IPS-15b (cell line): Measurements from ENCODE around the gene SEC24D.
"Not testable (repeated sequence)": the region's sequence is repeated elsewhere in the genome, so short reads cannot be mapped to it uniquely, and the experiment has no call there.

Experiments
- H3K27me3 ChIP-seq: one replicate; pipeline ENCODE4 v1.6.1; 2013; ENCODE audit warnings: low read length; ENCODE audit not compliant: control insufficient read depth, insufficient read depth
- H3K36me3 ChIP-seq: one replicate; pipeline ENCODE4 v1.6.1; 2013; ENCODE audit warnings: low read length; ENCODE audit not compliant: control insufficient read depth, insufficient read depth
- H3K4me1 ChIP-seq: one replicate; pipeline ENCODE4 v1.6.1; 2013; ENCODE audit warnings: mild to moderate bottlenecking, low read length; ENCODE audit not compliant: control insufficient read depth, insufficient read depth
- H3K4me3 ChIP-seq: one replicate; pipeline ENCODE4 v1.5.1; 2013; ENCODE audit warnings: low read depth, low read length
- H3K9ac ChIP-seq: one replicate; pipeline ENCODE4 v1.6.1; 2013; ENCODE audit warnings: low read depth, mild to moderate bottlenecking, low read length
- H3K9me3 ChIP-seq: one replicate; pipeline ENCODE4 v1.6.1; 2013; ENCODE audit warnings: mild to moderate bottlenecking, low read length; ENCODE audit not compliant: control insufficient read depth, insufficient read depth

SEC24D gene

DNA sequence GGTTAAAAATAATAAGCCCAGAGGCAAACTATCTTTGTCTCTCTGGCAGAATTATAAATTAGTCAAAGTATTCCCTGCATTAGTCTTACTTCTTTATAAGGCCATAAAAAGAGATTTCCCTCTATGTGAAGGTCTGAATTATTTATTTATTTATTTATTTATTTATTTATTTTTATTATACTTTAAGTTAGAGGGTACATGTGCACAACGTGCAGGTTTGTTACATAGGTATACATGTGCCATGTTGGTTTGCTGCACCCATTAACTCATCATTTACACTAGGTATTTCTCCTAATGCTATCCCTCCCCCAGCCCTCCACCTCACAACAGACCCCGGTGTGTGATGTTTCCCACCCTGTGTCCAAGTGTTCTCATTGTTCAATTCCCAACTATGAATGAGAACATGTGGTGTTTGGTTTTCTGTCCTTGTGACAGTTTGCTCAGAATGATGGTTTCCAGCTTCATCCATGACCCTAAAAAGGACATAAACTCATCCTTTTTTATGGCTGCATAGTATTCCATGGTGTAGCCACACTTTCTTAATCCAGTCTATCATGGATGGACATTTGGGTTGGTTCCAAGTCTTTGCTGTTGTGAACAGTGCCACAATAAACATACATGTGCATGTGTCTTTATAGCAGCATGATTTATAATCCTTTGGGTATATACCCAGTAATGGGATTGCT lies 58.8 kb downstream of the SEC24D start:
- not testable (repeated sequence) for H3K9me3 ChIP-seq, H3K9ac ChIP-seq, H3K36me3 ChIP-seq, H3K27me3 ChIP-seq, H3K4me3 ChIP-seq, H3K4me1 ChIP-seq

DNA sequence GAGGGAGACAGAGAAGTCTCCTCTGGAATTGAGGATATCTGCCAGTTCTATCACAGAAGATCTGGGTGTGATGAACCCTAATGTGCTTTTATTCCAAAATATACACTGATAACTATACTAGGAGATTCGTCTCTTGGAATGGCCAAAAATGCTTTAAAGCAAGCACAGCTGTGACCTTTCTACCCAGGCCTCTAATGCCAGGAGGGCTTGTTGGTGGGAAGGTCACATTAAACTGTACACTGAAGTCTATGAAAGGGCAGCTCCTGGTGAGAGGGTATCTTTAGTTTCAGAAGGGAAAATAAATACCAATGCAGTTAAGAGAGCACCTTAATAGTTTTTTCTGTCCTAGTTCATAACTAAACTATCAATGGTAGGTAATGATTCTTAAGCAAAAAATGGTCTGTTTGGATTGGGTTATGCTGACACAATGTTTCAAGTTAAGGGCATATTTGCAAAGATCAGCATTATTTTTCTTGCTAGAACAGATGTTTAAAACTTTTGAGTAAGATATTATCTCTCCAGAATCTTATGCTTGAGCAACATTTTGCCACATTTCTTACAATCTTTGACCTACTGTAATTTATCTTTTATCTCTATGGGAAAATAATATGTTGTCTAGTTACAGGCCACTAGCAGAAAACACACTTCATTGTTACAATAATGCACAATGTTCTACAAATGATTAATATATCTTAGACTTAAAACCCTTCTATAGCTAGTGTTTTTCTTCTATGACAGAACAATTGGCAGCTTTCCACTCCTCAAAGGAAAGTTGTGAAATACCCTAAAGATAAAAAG lies 59.6 kb downstream of the SEC24D start:
- peaks cover 6% of the 10 kb centered on the region for H3K4me1 ChIP-seq

DNA sequence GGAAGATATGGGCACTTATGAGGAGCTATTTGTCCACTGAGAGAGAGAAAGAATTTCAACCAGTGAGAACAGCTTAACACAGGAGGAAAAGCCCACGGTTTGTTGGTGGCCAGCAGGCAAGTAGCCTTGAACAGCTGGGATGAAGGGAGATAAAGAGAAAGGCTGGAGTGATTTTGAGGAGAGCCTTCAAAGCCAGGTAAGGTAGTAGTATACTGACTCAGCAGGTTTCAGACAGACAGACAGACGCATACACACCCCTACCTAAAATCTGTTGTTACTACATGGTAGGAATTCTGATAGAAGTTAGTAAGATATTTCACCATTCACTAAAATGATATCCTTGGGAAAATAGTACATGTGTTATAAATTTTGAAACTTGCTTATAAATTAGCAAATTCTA lies 60.5 kb downstream of the SEC24D start:
- Histone ChIP-seq H3K9me3 (no peaks in the 10 kb centered on the region), H3K4me3 (no peak overlapping the region), H3K4me1 (peaks cover 6% of the 10 kb centered on the region), H3K9ac (no peak overlapping the region), H3K36me3 (no peaks in the 10 kb centered on the region), H3K27me3 (no peaks in the 10 kb centered on the region)

More for the DNA sequence above, 59.6 kb downstream of the SEC24D start:
- Histone ChIP-seq H3K9me3 (no peaks in the 10 kb centered on the region), H3K9ac (no peak overlapping the region), H3K36me3 (no peaks in the 10 kb centered on the region), H3K4me3 (no peak overlapping the region), H3K27me3 (no peaks in the 10 kb centered on the region)

DNA sequence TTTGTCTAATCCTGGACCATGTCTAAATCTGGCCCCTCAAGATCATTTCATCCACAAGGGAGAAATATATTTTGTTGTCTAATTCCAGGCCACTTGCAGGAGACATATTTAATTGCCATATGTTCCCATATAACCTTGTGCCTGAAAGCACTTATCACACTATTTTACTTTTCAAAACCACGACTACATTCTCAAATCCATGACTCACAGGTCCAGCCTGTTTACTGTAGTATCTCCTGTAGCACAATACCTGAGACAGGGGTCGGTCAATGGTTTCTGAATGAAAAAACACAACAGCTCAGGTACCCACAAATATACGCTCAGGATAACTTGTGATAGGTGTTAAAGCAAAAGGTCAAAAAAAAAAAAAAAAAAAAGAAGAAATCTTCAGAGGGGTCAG lies 60.9 kb downstream of the SEC24D start:
- H3K27me3 ChIP-seq = no peaks in the 10 kb centered on the region
- no peak overlapping the region for H3K9ac ChIP-seq
- H3K9me3 ChIP-seq = no peaks in the 10 kb centered on the region
- no peak overlapping the region for H3K4me3 ChIP-seq
- H3K36me3 ChIP-seq = no peaks in the 10 kb centered on the region
- H3K4me1 ChIP-seq = peaks cover 6% of the 10 kb centered on the region

DNA sequence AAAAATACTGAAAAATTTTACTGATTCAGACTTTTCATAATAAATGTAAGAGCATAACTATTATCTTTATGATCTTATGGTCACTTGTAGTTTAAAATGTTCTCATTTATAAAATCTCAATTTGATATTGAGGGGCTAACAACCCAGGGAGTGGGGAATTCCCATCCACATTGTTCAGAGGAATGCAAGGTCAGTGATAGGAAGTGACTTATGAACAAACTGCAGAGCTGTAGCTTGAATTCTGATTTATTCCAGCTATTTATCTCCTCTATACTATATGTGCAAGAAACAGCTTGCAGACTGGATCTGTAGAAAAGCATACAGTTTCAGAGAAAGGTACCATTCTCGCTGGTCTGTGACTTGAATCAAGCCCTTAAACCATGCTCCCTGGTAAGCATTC lies 61.6 kb downstream of the SEC24D start:
- H3K4me1 ChIP-seq = peaks cover 6% of the 10 kb centered on the region
- no peak overlapping the region for H3K9ac ChIP-seq
- no peaks in the 10 kb centered on the region for H3K36me3 ChIP-seq
- H3K27me3 ChIP-seq = no peaks in the 10 kb centered on the region
- H3K4me3 ChIP-seq = no peak overlapping the region
- H3K9me3 ChIP-seq = no peaks in the 10 kb centered on the region

DNA sequence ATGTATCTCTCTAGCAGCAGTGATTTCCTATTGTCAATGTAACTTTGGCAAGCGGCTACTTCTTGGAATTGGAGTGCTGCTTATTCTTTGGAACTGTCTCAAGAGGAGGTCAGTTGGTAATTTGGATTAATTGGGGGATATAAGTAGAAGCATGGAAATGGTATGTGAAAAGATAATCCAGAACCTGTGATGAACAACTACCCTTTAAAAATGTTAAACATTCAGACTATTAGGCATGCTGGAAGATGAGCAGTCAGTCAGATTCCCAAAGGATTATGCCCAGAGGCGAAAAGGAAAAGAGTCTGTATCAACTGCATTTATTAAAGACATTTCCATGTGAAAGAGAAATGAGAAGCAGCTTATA lies 62.5 kb downstream of the SEC24D start:
- H3K27me3 ChIP-seq = no peaks in the 10 kb centered on the region
- H3K4me3 ChIP-seq = no peak overlapping the region
- H3K9ac ChIP-seq = no peak overlapping the region
- peaks cover 6% of the 10 kb centered on the region for H3K4me1 ChIP-seq
- H3K36me3 ChIP-seq = no peaks in the 10 kb centered on the region
- no peaks in the 10 kb centered on the region for H3K9me3 ChIP-seq

DNA sequence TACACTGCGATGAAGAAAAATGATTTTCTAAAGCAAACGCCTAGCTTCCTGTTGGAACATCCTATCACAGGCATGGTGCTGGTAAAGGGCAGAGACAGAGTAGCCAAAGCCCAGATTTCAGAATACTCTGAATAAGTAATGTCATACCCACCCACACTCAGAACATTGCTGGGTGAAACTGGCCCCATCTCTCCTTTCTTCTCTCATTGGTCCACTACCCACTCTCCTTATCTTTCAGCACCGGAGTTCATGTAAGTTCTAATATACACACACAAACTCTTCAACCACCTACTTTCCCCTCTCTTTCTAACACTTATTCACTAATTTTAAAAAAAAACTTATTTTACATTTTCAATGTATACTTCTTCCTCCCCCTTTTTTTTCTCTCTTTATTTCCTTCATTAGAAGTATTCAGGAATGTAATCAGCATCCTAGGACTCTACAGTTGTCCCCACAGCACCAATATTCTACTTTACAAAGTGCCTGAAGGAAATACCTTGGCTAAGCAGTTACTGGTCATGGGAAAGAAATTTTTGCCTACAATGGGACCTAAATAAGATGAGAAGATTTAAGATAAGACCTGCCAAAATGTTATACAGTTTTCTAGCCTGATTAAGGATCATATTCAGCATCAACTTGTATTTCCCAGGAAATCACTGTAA lies 63.0 kb downstream of the SEC24D start:
- H3K9ac ChIP-seq = no peak overlapping the region
- H3K36me3 ChIP-seq = no peaks in the 10 kb centered on the region
- H3K4me3 ChIP-seq = no peak overlapping the region

DNA sequence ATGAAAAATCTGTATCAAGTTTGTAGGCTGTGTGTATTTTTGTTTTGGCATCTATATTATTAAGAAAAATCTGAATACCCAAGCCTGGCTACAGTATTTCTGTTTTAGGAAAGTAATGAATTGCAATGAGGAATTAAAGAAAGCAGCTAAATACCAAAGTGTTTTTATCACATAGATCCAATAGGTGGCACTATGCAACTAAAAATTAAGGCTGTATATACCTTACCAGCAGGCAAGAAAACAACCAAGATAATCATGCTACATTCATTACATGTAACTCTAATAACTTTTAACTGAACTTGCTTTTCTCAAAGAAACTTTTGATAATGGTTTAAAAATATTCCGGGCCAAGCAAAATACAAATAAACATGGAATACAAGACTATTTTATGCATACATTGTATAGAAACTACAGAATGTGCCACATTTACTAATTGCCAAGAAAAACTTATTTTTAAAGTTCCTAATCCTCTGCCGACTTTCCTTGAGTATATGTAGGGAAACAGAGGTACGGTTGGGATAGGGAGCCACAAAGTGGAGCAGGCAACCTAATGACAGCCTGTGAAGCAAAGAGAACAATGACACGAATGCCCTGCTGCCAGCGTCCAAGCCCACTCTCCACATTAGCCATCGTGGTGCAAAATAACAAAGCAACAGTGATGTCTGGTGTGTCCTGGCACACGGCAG lies 63.7 kb downstream of the SEC24D start:
- peaks cover 6% of the 10 kb centered on the region for H3K4me1 ChIP-seq
- no peak overlapping the region for H3K9ac ChIP-seq
- H3K36me3 ChIP-seq = peaks cover under 1% of the 10 kb centered on the region
- H3K27me3 ChIP-seq = no peaks in the 10 kb centered on the region
- no peaks in the 10 kb centered on the region for H3K9me3 ChIP-seq
- no peak overlapping the region for H3K4me3 ChIP-seq

More for the DNA sequence above, 63.0 kb downstream of the SEC24D start:
- Histone ChIP-seq H3K4me1 (peaks cover 6% of the 10 kb centered on the region), H3K9me3 (no peaks in the 10 kb centered on the region), H3K27me3 (no peaks in the 10 kb centered on the region)

DNA sequence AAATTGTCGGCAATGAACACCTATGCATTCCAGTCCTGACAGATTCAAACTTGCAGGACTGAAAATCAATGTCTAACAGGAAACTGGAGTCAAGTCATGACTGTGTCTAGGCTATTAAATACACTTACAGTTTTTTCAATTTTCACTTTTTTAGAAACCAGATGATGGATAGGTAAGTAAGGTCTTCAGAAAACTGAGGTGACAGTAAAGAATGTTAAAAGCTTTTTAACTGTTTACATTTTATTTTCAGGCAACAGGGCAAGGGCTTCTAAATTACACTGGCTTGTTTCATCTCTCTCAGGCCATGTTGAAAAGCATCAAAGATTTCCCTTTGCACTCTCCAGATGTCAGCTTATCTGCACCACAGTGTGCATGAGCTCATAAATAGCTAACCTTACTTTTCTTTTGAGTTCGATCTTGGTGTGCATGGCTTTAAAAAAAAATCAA lies 65.2 kb downstream of the SEC24D start:
- Histone ChIP-seq H3K36me3 (peaks cover 13% of the 10 kb centered on the region), H3K27me3 (no peaks in the 10 kb centered on the region), H3K9ac (no peak overlapping the region), H3K4me1 (peaks cover 6% of the 10 kb centered on the region), H3K4me3 (no peak overlapping the region), H3K9me3 (no peaks in the 10 kb centered on the region)

DNA sequence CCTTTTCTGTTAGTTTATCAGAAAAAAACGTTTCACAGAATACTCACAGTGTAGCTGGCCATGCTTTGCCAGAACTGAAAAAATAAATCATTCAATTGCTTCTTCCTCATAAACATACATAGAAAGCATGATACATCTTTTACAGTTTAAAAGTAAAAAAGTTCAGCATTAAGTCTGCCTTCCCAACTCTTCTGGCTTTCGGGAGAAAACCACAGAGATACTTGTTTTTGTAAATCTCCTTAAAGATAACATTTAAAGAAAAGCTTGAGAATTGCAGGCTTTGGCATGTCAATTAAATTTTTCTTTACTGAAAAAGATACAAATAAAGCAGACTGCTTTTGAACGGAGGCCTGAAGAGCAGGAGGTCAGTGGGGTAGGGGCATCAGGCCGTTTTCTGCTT lies 66.8 kb downstream of the SEC24D start:
- Histone ChIP-seq H3K36me3 (peaks cover 17% of the 10 kb centered on the region), H3K9me3 (no peaks in the 10 kb centered on the region), H3K4me3 (no peak overlapping the region), H3K4me1 (no peaks in the 10 kb centered on the region), H3K9ac (no peak overlapping the region), H3K27me3 (no peaks in the 10 kb centered on the region)

DNA sequence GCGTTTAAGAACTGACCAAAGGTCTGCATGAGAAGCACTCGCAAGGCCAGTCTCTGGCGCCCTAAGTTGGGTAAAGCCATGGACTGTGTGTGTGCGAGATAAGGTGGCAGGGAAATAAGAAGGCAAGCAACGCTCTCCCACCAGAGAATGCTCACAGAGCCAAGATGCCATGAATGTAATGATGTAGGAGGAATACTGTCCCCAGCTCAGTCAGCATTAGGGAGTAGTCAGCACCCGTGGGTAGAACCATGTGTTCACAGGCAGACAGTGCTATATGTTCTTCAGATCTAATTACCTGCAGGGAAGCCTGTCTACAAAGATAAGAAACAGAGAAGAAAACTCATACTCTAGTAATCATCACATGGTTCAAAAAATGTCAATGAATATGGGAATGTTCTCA lies 68.8 kb downstream of the SEC24D start:
- Histone ChIP-seq H3K36me3 (peaks cover 17% of the 10 kb centered on the region), H3K27me3 (no peaks in the 10 kb centered on the region), H3K4me3 (no peak overlapping the region), H3K4me1 (no peaks in the 10 kb centered on the region), H3K9ac (no peak overlapping the region), H3K9me3 (no peaks in the 10 kb centered on the region)
